Stimulated activated naive CD8-positive, alpha-beta T cell treated with anti-CD3 and anti-CD28 coated beads, Interleukin-15, amount 100 ng/mL, for 72 hours (primary cell): ENCODE data around the gene VIPR1.

Source experiments
- ATAC-seq: fragments of 150-1000 bp; cut with Tn5 transposase; 2 replicates; pipeline ENCODE4 v1.10.0; 2021; ENCODE audit warnings: mild to moderate bottlenecking, moderate library complexity
- DNase-seq, 2 donors: peaks; one replicate each; pipeline ENCODE4 v3.0.0; 2021 to 2022
- H3K27ac Mint-ChIP-seq, 2 donors: one replicate each; pipeline ENCODE4 v1.8.0; 2022; ENCODE audit warnings: mild to moderate bottlenecking in 2 of 2, mixed read lengths in 2 of 2, moderate library complexity in 2 of 2
- H3K27me3 Mint-ChIP-seq: one replicate; pipeline ENCODE4 v1.8.0; 2022; ENCODE audit warnings: mixed read lengths
- H3K4me1 Mint-ChIP-seq: one replicate; pipeline ENCODE4 v1.8.0; 2022; ENCODE audit warnings: mild to moderate bottlenecking, mixed read lengths
- H3K4me3 Mint-ChIP-seq, 2 donors: one replicate each; pipeline ENCODE4 v1.8.0; 2022; ENCODE audit warnings: mild to moderate bottlenecking in 2 of 2, mixed read lengths in 2 of 2, moderate library complexity in 1 of 2
- H3K9me3 Mint-ChIP-seq, 2 donors: one replicate each; pipeline ENCODE4 v1.8.0; 2022; ENCODE audit warnings: mixed read lengths in 2 of 2

Gene VIPR1

DNA sequence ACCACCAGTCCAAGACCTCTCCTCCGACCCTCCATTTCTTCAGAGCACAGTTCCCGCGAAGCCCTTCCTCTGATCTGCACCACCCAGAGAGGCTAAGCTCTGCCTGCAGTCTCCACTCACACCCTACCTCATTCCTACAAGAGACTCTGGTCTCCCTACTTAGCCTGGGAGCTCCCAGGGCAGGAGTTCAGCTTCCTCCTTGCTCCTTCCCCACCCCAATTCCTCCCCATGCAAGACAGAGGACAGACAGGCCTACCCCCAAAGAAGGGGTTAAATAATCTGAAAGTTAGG is 12.6 kb upstream of the VIPR1 start:
- ATAC-seq (no peak), DNase-seq (no peak)
- Mint-ChIP-seq H3K9me3 (no peaks in the 10 kb centered on the region), H3K27me3 (peaks cover 5% of the 10 kb centered on the region), H3K4me1 (no peaks in the 10 kb centered on the region), H3K27ac (no peak overlapping the region), H3K4me3 (no peak overlapping the region)

DNA sequence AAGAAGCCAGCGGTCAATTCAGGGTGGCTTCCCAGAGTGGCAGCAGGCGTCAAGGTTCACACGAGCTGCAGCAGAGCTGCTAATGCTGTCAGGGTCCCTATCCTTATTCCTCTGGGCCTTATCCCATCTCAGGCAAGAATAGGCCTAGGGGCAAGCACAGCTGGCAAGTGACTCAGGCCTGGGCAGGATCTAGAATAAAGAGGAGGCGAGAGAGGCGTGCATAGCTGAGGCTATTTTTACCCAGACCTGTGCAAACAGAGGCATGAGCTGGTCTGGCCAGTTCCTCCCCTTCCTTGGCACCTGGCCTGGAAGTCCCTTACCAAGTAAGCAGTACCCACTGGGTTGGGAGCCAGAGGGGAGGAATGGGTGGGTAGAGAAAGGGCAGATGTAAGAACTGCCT is 12.2 kb upstream of the VIPR1 start:
- ATAC-seq, result no peak
- Mint-ChIP-seq H3K27me3 (peaks cover 5% of the 10 kb centered on the region), H3K27ac (no peak overlapping the region), H3K4me1 (no peaks in the 10 kb centered on the region), H3K4me3 (no peak overlapping the region), H3K9me3 (no peaks in the 10 kb centered on the region)
- DNase-seq, result no peak

DNA sequence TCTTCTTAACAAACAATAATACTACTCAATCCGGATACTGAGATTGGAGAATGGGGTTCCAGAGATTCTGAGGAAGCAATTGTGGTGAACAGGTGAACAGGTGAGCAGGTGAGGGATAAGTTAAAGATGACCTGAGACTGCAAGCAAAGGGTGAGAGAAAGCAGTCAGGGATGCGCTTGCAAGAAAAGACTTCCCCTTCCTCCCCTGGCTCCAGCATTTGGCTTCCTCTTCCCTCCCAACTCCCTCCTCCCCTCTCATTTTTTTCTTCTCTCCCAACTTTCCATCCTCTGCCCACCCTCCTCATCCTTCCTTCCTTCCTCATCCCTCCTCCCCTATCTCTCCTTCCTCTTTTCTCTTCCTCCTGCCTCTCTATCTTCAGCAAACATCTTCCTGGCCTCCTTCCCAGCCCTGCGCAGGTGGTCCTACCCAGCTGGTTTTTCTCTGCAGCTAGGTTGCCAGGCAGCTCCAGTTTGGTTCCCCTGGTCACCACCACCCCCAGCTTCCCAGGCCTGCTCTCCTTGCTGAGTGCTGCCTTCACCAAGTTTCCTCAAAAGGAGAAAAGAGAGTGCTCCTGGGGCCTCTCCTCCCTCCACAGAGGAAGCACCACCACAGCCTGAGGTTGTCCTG is 10.4 kb upstream of the VIPR1 start:
- no peak overlapping the region for H3K4me3 Mint-ChIP-seq
- DNase-seq (no peak), ATAC-seq (no peak)
- no peaks in the 10 kb centered on the region for H3K4me1 Mint-ChIP-seq
- H3K27me3 Mint-ChIP-seq, result no peaks in the 10 kb centered on the region
- peak overlapping the region in 1 of 2 donors; percentile 58 for H3K27ac Mint-ChIP-seq
- H3K9me3 Mint-ChIP-seq, result no peaks in the 10 kb centered on the region

DNA sequence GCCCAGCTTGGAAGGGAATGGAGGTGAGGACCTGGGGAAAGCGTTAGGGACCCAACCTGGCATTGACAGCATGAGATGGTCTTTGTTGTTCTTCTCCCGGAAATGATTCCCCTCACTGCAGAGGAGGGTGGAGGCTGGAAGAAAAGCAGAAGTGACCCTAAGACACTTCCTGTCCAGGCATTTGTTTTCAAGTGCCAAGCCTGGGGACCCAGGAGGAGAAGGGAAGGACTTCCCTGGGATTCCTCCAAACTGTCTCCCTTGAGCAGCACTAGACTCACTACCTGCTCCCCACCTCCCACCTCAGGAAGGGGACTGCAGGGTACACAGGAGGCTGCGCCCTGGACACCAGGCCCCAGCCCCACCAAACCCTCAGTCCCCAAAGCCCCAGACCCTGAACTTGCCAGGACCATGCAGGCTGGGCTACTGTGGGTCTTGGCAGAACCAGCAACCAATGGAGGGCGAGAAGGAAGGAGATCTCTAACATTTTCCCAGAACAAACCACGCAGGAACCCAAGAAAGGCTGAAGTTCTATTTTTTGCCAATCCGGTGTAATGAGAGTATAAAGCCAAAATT is 9.8 kb upstream of the VIPR1 start:
- no peaks in the 10 kb centered on the region for H3K27me3 Mint-ChIP-seq
- no peaks in the 10 kb centered on the region for H3K9me3 Mint-ChIP-seq
- ATAC-seq, result no peak
- DNase-seq, result no peak
- no peak overlapping the region for H3K4me3 Mint-ChIP-seq
- H3K4me1 Mint-ChIP-seq, result no peaks in the 10 kb centered on the region
- no peak overlapping the region for H3K27ac Mint-ChIP-seq

DNA sequence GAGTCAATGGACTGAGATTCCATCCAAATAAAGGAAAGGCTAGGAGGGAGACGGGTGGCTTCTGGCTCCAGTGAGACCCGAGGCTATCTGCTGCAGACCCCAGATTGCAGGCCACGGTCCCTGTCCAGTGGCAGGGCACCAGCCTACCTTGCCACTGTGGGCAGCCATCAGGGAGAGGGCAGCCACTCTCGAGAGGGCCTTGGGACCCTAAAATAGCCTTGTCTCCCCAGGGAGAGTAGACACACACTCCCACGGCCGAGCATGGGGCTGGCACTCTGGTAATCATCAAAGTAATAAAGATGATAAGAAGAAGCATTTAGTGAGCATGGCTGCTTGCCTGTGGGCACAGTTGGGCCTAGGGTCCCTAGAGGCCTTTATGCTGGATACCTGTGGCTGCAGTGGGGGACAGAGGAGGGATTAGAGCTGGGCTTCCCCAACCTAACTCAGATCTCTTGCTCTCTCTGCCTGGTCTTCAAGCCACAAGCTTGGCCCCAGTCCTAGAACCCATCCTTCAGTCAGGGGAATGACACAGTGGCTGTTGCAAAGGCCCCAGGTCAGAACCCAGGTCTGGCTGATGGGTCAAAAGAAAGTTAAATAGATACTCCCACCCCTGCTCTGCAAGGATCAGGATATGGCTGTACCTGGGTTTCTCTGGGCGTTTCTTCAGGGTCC is 9.2 kb upstream of the VIPR1 start:
- no peaks in the 10 kb centered on the region for H3K9me3 Mint-ChIP-seq
- DNase-seq, result no peak
- no peak for ATAC-seq
- no peak overlapping the region for H3K27ac Mint-ChIP-seq
- H3K27me3 Mint-ChIP-seq, result no peaks in the 10 kb centered on the region
- H3K4me3 Mint-ChIP-seq, result no peak overlapping the region
- H3K4me1 Mint-ChIP-seq, result no peaks in the 10 kb centered on the region

DNA sequence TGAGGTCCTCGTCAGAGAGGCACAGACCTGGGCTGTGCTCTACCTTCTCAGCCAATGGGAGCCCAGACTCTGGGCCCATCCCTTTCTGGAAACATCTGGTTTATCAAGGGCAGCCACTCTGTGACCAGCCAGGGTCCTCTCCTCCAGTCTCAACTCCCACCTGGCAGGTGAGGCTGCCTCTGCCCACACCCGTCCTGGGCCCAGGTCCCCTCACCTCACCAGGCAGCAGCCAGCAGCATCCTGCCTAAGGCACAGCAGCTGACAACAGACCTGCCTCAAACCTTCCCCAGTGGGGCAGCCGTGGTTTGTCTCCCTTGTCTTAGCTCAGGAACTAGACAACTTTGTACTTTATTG is 8.7 kb upstream of the VIPR1 start:
- Mint-ChIP-seq H3K9me3 (no peaks in the 10 kb centered on the region), H3K27me3 (peaks cover 3% of the 10 kb centered on the region), H3K4me3 (no peak overlapping the region), H3K27ac (no peak overlapping the region), H3K4me1 (no peaks in the 10 kb centered on the region)
- DNase-seq, result no peak
- ATAC-seq, result no peak

DNA sequence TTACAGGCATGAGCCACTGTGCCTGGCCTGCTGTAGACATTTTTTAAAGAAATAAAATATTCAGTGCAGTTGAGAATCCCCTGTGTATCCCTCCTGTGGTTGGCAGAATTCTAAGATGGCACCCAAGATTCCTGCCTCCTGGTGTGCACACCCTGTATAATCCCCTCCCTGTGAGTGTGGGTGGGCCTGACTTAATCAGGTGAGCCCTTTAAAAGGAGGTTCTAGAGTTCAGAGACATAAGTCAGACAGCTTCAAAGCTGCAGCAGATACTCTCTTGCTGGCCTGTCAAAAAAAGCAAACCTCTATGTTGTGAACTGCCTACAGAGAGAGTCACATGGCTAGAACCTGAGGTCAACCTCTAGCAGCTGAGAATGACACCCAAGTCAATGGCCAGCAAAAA is 7.0 kb upstream of the VIPR1 start:
- Mint-ChIP-seq H3K27ac (peak overlapping the region in 1 of 2 donors; percentile 30), H3K4me1 (peaks cover under 1% of the 10 kb centered on the region), H3K27me3 (peaks cover 19% of the 10 kb centered on the region), H3K9me3 (no peaks in the 10 kb centered on the region), H3K4me3 (no peak overlapping the region)
- ATAC-seq (no peak), DNase-seq (no peak)

DNA sequence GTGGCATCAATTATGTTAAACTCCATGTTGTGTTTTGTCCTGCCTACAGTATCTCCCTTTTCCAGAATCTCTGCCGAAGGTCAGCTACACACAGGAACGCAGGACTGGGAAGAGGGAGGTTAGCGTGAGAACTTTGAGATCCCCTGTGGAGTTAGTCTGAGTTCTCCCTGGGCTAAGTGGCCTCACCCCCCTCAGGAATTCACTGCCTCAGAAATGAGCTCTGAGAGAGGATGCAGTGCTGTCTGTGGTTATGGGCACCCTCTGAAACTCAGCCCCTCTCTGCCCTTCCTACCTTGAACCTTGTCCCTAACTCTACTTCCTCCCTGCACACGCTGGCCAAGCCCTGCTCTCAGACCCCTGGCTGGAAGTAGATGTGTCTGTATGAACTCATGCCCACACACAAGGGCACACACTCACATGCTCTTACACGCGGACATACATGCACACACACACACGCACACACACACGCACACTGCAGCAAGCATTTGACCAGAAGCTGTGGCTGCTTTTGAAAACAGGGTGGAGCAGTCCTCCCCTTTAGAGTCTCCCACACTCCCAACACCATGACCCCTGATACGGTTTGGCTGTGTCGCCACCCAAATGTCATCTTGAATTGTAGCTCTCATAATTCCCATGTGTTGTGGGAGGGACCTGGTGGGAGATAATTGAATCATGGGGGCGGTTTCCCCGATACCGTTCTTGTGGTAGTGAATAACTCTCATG is 5.3 kb upstream of the VIPR1 start:
- Mint-ChIP-seq H3K9me3 (no peaks in the 10 kb centered on the region), H3K27ac (no peak overlapping the region), H3K4me3 (no peak overlapping the region), H3K4me1 (peaks cover 18% of the 10 kb centered on the region), H3K27me3 (peaks cover 32% of the 10 kb centered on the region)
- ATAC-seq (no peak), DNase-seq (no peak)

DNA sequence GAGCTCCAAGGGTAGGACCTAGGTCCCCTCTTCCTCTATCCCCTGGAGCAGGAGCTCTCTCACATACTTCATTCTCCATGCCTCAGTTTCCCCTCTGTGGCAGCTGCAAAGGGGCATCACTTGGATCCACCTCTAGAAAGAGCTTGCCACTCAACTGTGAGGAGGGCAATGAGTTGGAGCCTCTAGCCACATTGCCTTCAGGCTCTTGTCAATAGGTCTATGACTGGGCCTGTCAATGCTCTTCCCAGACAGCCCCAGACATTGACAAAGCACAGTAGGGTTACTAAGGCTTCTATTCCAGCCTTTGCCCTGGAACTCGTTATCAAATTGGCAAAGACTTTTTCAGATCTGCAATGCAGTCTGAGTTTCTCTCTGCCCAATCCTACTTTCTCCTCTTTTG is 4.4 kb upstream of the VIPR1 start:
- no peak overlapping the region for H3K4me3 Mint-ChIP-seq
- ATAC-seq, result no peak
- no peaks in the 10 kb centered on the region for H3K9me3 Mint-ChIP-seq
- H3K27me3 Mint-ChIP-seq, result peaks cover 32% of the 10 kb centered on the region
- H3K27ac Mint-ChIP-seq, result no peak overlapping the region
- no peak for DNase-seq
- H3K4me1 Mint-ChIP-seq, result peaks cover 23% of the 10 kb centered on the region

DNA sequence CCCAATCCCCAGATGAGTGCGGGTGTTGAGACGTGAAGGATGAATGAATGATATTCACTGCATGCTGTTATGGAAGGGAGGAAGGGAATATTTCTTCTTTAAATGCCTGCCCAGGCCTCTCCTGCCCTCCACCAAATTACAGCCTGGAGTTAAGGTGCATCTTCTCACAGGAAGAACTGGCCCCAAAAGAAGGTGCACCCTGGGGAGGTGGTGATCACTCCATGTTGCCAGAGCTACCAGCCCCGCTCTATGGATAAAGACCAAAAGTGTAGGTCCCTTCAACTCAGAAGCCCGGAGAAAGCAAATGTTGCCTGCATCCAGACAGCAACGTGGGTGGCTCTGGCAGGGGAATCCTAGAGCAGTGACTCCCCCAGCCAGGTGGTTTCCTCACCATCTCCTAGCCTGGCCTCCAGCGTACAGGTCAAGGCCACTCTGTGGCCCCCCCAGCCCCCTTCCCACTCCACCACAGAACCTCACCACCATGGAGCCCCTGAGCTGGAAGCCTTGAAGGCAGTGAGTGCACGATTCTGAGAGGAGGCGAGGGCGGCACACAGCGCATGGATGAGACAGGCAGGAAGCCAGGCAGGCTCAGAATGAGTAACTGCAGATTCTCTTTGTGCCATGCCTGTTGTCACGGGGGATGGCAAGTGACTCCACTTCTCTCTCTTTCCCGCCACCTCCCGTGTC is 3.5 kb upstream of the VIPR1 start:
- DNase-seq (no peak), ATAC-seq (no peak)
- no peak overlapping the region for H3K4me3 Mint-ChIP-seq
- no peaks in the 10 kb centered on the region for H3K9me3 Mint-ChIP-seq
- H3K4me1 Mint-ChIP-seq, result peaks cover 32% of the 10 kb centered on the region
- H3K27me3 Mint-ChIP-seq, result peaks cover 32% of the 10 kb centered on the region
- no peak overlapping the region for H3K27ac Mint-ChIP-seq

DNA sequence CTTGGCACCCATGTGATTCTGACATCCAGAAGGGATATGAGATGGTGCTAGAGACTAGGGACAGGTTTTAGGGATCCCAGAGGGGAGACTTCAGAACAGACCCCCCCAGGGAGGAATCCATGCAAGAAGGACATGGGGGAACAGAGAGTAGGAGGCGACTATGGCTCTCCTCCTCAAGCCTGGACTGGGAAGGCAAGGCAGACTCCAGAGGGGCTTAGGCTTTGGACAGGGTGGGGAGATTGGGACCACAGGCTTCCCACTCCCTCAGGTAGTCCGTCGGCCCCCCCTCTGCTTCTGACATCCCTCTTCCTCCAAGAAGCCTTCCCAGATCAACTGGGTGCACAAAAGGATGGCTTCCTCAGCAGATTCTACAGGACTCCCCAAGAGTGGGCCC is 3.0 kb upstream of the VIPR1 start:
- Mint-ChIP-seq H3K9me3 (no peaks in the 10 kb centered on the region), H3K27ac (no peak overlapping the region), H3K4me3 (no peak overlapping the region), H3K4me1 (peaks cover 38% of the 10 kb centered on the region), H3K27me3 (peaks cover 32% of the 10 kb centered on the region)
- no peak for ATAC-seq
- DNase-seq, result no peak

DNA sequence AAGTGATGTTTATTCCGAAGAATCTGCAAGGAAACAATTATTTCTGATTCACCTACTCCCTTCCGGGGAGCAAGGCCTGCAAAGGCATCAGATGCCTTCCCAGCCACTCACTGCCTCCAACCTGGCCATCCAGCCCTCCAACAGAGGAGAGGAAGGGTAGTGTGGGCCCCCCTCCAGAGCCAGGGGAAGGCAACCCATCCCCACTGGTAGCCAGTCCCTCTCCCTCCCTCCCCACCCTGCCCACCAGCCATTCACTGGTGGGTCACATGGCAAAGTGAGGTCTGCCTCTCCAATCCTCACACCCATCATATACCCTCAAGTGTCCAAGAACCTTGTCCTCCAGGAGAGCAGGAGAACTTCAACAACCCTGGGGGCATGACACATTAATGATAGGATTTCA is 2.4 kb upstream of the VIPR1 start:
- no peak for ATAC-seq
- Mint-ChIP-seq H3K4me3 (no peak overlapping the region), H3K4me1 (peaks cover 42% of the 10 kb centered on the region), H3K9me3 (no peaks in the 10 kb centered on the region), H3K27me3 (peaks cover 32% of the 10 kb centered on the region), H3K27ac (no peak overlapping the region)
- DNase-seq, result no peak

DNA sequence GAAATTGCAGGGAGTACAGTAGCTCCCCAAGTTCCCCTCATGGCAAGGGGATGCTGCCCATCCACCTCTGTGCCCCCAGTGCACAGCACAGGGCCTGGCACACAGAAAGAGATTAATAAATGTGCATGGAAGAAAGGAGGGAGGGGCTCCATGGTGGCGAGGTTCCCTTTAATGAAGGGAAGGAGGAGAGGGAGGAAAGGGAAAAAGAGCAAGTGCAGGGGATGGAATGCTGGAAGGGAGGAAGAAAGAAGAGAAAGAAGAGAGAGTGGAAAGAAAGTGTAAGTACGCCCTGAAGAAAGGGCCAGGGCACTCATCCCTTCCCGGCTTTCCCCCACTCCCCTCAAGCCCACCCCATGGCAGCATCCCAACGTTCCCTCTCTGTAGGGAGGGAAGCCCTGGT is 1.5 kb upstream of the VIPR1 start:
- ATAC-seq (no peak), DNase-seq (peak in 1 of 2 donors; percentile 5)
- no peaks in the 10 kb centered on the region for H3K9me3 Mint-ChIP-seq
- peaks cover 47% of the 10 kb centered on the region for H3K4me1 Mint-ChIP-seq
- H3K27me3 Mint-ChIP-seq, result peaks cover 32% of the 10 kb centered on the region
- no peak overlapping the region for H3K27ac Mint-ChIP-seq
- H3K4me3 Mint-ChIP-seq, result peak overlapping the region; percentile 40 to 67

DNA sequence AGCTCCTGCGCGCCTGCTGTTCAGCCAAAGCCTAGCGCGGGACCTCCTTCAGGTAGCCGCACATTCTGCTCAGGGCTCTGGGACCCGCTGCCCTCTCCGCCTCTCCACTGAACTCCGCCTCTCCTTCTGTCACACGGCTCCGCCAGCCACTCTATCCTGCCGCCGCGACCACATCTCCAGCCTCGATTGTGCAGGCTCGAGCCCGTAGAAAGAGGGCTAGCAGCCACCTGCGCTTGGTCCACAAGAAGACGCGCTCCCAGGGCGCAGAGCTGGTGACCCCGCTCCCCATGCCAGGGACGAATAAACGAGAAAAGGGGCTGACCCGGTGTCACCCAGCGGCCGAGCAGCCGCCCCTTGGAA is 1.1 kb upstream of the VIPR1 start:
- Mint-ChIP-seq H3K9me3 (no peaks in the 10 kb centered on the region), H3K4me3 (peak overlapping the region; percentile 85 to 93), H3K27me3 (peaks cover 32% of the 10 kb centered on the region), H3K27ac (no peak overlapping the region), H3K4me1 (peaks cover 51% of the 10 kb centered on the region)
- ATAC-seq (peak; percentile 0), DNase-seq (no peak)

DNA sequence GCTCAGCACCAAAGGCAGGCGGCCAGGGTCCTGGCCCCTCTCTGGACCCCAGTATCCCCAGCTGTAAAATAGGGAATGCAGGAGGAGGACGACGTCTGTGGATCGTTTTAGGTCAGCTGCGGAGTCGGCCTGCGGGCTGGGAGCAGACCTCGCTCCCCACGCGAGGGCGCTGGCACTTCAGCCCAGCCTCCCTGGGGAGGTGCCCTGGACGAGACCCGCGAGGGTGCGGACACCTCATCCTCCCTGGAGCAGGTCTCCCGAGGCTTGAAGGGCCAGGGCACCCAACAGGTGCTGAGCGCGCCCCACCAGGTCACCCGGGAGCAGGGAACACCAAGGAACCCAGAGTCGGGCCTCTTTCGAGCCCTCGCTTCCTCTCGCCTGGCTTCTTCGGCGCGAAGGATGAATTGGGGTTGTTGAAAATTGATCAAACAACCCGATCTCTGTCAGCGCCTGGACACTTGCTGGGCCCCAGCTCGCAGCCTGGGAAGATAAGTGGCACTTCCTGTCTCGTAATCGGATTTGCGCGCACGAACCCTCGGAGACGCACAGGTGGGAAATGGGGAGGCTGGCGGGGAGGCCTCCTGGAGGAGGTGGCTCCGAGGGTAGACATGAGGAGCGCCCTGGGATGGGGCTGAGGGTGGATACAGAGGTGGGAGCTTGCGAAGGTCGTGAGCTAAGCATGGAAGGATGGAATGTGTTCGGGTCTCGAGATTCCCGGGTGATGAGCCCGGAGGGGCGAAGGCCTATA is 588 bp upstream of the VIPR1 start:
- H3K4me1 Mint-ChIP-seq, result peaks cover 56% of the 10 kb centered on the region
- H3K9me3 Mint-ChIP-seq, result no peaks in the 10 kb centered on the region
- DNase-seq (peak; percentile 67 to 75), ATAC-seq (peak; percentile 68)
- H3K27me3 Mint-ChIP-seq, result peaks cover 32% of the 10 kb centered on the region
- H3K4me3 Mint-ChIP-seq, result peak overlapping the region; percentile 85 to 93
- peak overlapping the region in 1 of 2 donors; percentile 37 for H3K27ac Mint-ChIP-seq
